Tibial nerve (tissue), 4 donors: ENCODE measurements around the gene CNGB1.

Source experiments
- CTCF ChIP-seq, 5 experiments: fragments of 200-600 bp in 3 of 5; fragments of 450-650 bp in 2 of 5; sonication (generic) in 3 of 5; IDR thresholded peaks; one replicate each; pipeline ENCODE4 v1.5.1; 2016 to 2019; ENCODE audit warnings: antibody characterized with exemption in 5 of 5, mild to moderate bottlenecking in 3 of 5, moderate library complexity in 2 of 5
- EP300 ChIP-seq, 2 donors: sonication (generic); formaldehyde crosslinking; IDR thresholded peaks; one replicate each; pipeline ENCODE4 v1.6.1; 2017; ENCODE audit warnings: antibody characterized with exemption in 2 of 2, mild to moderate bottlenecking in 1 of 2

- TF ChIP-seq CTCF (IDR thresholded peaks at IDR 0.05) (no peak), EP300 (IDR thresholded peaks at IDR 0.05) (no peak)
Measured at GRCh38 chr16:57960826-57961472, 10.0 kb downstream of the CNGB1 start.
